ENCODE data around the gene RAB9A. TPM values are rescaled to one million over a fixed set of nuclear protein-coding genes. Genes with fewer than 3 reads are reported as not detected.

The RAB9A gene
- polyA plus RNA-seq, 1 of the 3 experiments (the other 2 are of a cell fraction): 15.3 TPM

DNA sequence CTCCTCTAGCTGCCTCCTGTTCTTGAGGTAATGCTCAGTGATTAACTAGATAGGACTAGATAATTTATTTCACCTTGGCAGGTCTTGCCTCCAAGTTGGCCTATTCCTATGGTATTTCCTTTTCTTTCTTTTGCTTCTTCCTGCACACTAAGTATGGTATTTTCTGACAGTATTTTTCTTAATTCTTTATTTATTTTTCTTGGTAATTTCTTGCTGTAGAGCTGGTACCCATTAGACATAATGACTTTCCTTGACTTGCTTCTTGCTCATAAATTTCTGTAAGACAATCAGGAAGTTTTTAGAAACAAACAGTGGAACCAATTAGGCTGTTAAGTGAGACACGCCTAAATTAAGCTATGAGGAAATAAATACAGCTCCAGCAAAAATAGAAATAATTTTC is 9.5 kb downstream of the RAB9A start:
- H3K9me3 ChIP-seq: no peaks in the 10 kb centered on the region
- H3F3A ChIP-seq (replicated peaks; ENCODE audit: insufficient read depth): no peaks in the 10 kb centered on the region
- ChIA-PET POLR2A (no interaction called here), CTCF (interaction anchor here (0.8 to 1.6 kb wide), 2 partner anchors 8 to 192 kb away, joined by 3 to 4 read pairs; no protein-coding TSS in a partner anchor)
- H3K4me1 ChIP-seq (ENCODE audit: control insufficient read depth in 1 of 2, insufficient read depth in 2 of 2, low read depth in 1 of 2, low read length in 1 of 2): peaks cover 2 to 25% of the 10 kb centered on the region in 2 experiments
- H3K27ac ChIP-seq (ENCODE audit: low read depth in 2 of 2, low read length in 1 of 2): no peak overlapping the region
- H3K36me3 ChIP-seq (replicated peaks in 1 of 2; ENCODE audit: control insufficient read depth in 1 of 2, insufficient read depth in 2 of 2, low read length in 1 of 2): no peaks in the 10 kb centered on the region
- H3K27me3 ChIP-seq (ENCODE audit: insufficient read depth): no peaks in the 10 kb centered on the region
- H3K79me2 ChIP-seq (ENCODE audit: insufficient read depth): peaks cover 85% of the 10 kb centered on the region
- 96% methylated on average over 1 of the region's 1 CpG for WGBS (ENCODE audit: low lambda C conversion rate)
- H3K4me3 ChIP-seq (ENCODE audit: low read depth in 2 of 2, low read length in 1 of 2): no peak overlapping the region
- H3K9ac ChIP-seq: no peak overlapping the region
- no peak overlapping the region for H2AFZ ChIP-seq (ENCODE audit: low read depth)
- H3K9me2 ChIP-seq: no peaks in the 10 kb centered on the region
- peaks cover 42% of the 10 kb centered on the region for H4K20me1 ChIP-seq (ENCODE audit: insufficient read depth)
- no peak for DNase-seq
- H3K4me2 ChIP-seq: no peak overlapping the region
- no peak for TF ChIP-seq SIN3A (IDR thresholded peaks at IDR 0.05; ENCODE audit: borderline replicate concordance, low read depth, low read length)
- TF ChIP-seq, protein P1, sequence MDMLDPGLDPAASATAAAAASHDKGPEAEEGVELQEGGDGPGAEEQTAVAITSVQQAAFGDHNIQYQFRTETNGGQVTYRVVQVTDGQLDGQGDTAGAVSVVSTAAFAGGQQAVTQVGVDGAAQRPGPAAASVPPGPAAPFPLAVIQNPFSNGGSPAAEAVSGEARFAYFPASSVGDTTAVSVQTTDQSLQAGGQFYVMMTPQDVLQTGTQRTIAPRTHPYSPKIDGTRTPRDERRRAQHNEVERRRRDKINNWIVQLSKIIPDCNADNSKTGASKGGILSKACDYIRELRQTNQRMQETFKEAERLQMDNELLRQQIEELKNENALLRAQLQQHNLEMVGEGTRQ (IDR thresholded peaks at IDR 0.05; ENCODE audit: borderline replicate concordance, low read depth, low read length): no peak
- TF ChIP-seq MEF2A (IDR thresholded peaks at IDR 0.05; ENCODE audit: borderline replicate concordance, low read depth): no peak
- TF ChIP-seq NRF1 (IDR thresholded peaks at IDR 0.05; ENCODE audit: low read depth, low read length): no peak

DNA sequence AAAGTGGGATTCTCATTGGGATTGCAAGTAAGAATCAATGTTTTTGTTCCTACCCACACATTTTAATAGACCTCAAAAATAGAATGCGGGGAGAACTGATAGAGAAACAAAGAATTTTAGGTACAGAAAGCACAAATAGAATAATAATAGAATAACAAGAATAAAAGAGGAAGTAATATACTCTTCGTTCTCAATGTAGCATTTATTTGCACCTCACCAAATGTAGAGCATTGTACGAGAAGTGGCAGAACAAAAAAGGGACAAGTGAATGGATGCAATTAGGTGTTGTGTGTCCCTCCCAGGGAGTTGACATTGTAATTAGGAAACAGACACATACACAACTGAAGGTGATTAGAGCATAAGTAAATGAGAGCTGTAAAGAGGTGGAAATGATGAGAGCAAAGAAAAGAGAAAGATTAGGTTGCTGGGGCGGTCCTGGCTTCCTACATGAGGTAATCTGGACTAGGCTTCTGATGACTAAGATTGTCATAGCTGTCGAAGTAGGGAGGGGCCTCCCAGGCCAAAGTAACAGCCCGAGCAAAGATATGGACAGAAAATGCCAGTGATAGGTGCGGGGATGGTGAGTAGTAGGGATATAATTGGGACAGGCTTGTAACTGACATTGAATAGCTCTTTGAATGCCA is 10.4 kb downstream of the RAB9A start:
- no peak overlapping the region for H3K27ac ChIP-seq (ENCODE audit: low read depth in 2 of 2, low read length in 1 of 2)
- POLR2A ChIA-PET: no interaction called here

More for the DNA sequence above, 10.4 kb downstream of the RAB9A start:
- CTCF ChIA-PET: interaction anchor here (0.6 kb wide), 1 partner anchor 1365 kb away, joined by 3 read pairs; no protein-coding TSS in a partner anchor
- Histone ChIP-seq H3K9me2 (no peaks in the 10 kb centered on the region), H3K27me3 (ENCODE audit: insufficient read depth) (no peaks in the 10 kb centered on the region), H2AFZ (ENCODE audit: low read depth) (no peak overlapping the region), H3K4me1 (ENCODE audit: control insufficient read depth in 1 of 2, insufficient read depth in 2 of 2, low read depth in 1 of 2, low read length in 1 of 2) (peaks cover 2 to 23% of the 10 kb centered on the region in 2 experiments; a peak in 2 of 4 replicates), H3K4me3 (ENCODE audit: low read depth in 2 of 2, low read length in 1 of 2) (no peak overlapping the region), H3K79me2 (ENCODE audit: insufficient read depth) (peaks cover 84% of the 10 kb centered on the region), H3K9me3 (no peaks in the 10 kb centered on the region), H3K4me2 (no peak overlapping the region), H4K20me1 (ENCODE audit: insufficient read depth) (peaks cover 39% of the 10 kb centered on the region), H3K9ac (no peak overlapping the region), H3F3A (replicated peaks; ENCODE audit: insufficient read depth) (no peaks in the 10 kb centered on the region), H3K36me3 (replicated peaks in 1 of 2; ENCODE audit: control insufficient read depth in 1 of 2, insufficient read depth in 2 of 2, low read length in 1 of 2) (no peaks in the 10 kb centered on the region)
- TF ChIP-seq, protein P2, sequence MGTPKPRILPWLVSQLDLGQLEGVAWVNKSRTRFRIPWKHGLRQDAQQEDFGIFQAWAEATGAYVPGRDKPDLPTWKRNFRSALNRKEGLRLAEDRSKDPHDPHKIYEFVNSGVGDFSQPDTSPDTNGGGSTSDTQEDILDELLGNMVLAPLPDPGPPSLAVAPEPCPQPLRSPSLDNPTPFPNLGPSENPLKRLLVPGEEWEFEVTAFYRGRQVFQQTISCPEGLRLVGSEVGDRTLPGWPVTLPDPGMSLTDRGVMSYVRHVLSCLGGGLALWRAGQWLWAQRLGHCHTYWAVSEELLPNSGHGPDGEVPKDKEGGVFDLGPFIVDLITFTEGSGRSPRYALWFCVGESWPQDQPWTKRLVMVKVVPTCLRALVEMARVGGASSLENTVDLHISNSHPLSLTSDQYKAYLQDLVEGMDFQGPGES (IDR thresholded peaks at IDR 0.05; ENCODE audit: low read depth, low read length): no peak
- TF ChIP-seq NFIC (IDR thresholded peaks at IDR 0.05; ENCODE audit: borderline replicate concordance) (no peak), YY1 (IDR thresholded peaks at IDR 0.05; ENCODE audit: low read depth) (no peak), SIN3A (IDR thresholded peaks at IDR 0.05; ENCODE audit: borderline replicate concordance, low read depth, low read length) (no peak), NRF1 (IDR thresholded peaks at IDR 0.05; ENCODE audit: low read depth, low read length) (no peak), FOSL2 (IDR thresholded peaks at IDR 0.05; ENCODE audit: borderline replicate concordance, low read depth) (no peak), TCF12 (IDR thresholded peaks at IDR 0.05) (no peak), RFX5 (IDR thresholded peaks at IDR 0.05; ENCODE audit: low read length) (no peak), FOXJ3 (CRISPR knock-in tag; IDR thresholded peaks at IDR 0.05) (no peak), EZH2phosphoT487 (IDR thresholded peaks at IDR 0.05; ENCODE audit: borderline replicate concordance, low read depth) (no peak)
- TF ChIP-seq, protein P1 (IDR thresholded peaks at IDR 0.05; ENCODE audit: borderline replicate concordance, low read depth, low read length): no peak
- TF ChIP-seq, protein P3, sequence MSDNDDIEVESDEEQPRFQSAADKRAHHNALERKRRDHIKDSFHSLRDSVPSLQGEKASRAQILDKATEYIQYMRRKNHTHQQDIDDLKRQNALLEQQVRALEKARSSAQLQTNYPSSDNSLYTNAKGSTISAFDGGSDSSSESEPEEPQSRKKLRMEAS (IDR thresholded peaks at IDR 0.05; ENCODE audit: low read depth): no peak
- DNase-seq: no peak
- 92% methylated on average over 7 of the region's 7 CpGs for whole genome bisulfite sequencing (ENCODE audit: low lambda C conversion rate)

Data from SK-N-SH (cell line).